ENCODE measurements around the gene GET4. TPM values are rescaled to one million over a fixed set of nuclear protein-coding genes. Genes with fewer than 3 reads are reported as not detected.

Gene GET4
- total RNA-seq, 1 donor from 2014 or later, result 17.2 TPM

GRCh38 chr7:873367-874002, 2.9 kb upstream of the GET4 start:
- no peaks in the 10 kb centered on the region for H3K27me3 ChIP-seq
- TF ChIP-seq CTCF (IDR thresholded peaks at IDR 0.05) (peak; percentile 88), EZH2phosphoT487 (IDR thresholded peaks at IDR 0.05) (no peak)
- peaks cover 7% of the 10 kb centered on the region for H3K4me1 ChIP-seq
- H3K4me3 ChIP-seq, result no peak overlapping the region
- H3K4me2 ChIP-seq, result no peak overlapping the region
- H3K4me3 Mint-ChIP-seq, result peak overlapping the region; percentile 70
- peaks cover 26% of the 10 kb centered on the region for H3K36me3 Mint-ChIP-seq
- no peak overlapping the region for H2AFZ ChIP-seq (replicated peaks)
- peaks cover 2% of the 10 kb centered on the region for H3K27me3 Mint-ChIP-seq (ENCODE audit: insufficient read depth, low read depth)
- DNase-seq (ENCODE audit: low spot score), result peak; percentile 86
- H3K4me1 Mint-ChIP-seq, result peaks cover 12% of the 10 kb centered on the region
- peaks cover 36% of the 10 kb centered on the region for H3F3A ChIP-seq (ENCODE audit: low read depth)
- H3K36me3 ChIP-seq, result peaks cover 5% of the 10 kb centered on the region
- no peaks in the 10 kb centered on the region for H3K9me3 ChIP-seq (ENCODE audit: low read depth)
- H3K9ac ChIP-seq, result no peak overlapping the region
- no peak overlapping the region for H3K27ac ChIP-seq
- peaks cover 17% of the 10 kb centered on the region for H3K79me2 ChIP-seq (ENCODE audit: low read depth)
- H3K9me3 Mint-ChIP-seq, result no peaks in the 10 kb centered on the region
- peaks cover 8% of the 10 kb centered on the region for H4K20me1 ChIP-seq (ENCODE audit: low read depth)
- H3K27ac Mint-ChIP-seq, result no peak overlapping the region

DNA sequence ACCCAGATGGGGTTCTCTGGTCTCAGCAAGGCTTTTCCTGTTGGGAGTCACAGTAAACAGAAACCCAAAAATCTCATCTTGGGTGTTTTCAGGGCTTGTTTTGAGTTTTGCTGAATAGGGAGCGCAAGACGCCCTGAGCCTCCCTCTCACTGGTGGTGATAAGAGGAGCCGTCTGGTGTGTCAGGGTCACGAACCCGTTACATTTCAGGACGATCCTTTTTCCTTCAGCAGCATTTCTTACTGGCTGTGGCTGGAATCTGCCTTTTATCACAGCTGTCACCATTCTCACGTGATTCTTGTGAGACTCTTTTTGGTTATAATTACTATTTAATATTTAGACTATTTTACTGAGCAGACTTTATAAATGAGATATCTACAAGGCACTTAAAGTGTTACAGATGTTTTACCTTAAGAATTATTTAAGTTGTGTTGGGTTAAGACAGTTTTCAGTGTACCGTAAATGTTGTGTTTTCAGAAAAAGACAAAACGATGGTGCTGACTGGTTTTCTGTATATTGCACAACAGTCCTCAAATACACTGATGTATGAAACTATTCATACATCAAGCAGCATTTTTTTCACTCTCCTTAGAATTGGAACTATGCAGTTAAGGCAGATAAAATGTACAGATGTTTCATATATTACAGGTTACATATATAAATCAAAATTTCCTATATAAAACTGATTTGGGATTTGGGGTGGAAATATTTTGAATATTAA, 2.2 kb upstream of the GET4 start:
- Histone ChIP-seq H3K27me3 (no peaks in the 10 kb centered on the region), H3K9ac (no peak overlapping the region), H3K79me2 (ENCODE audit: low read depth) (peaks cover 24% of the 10 kb centered on the region), H3K9me3 (ENCODE audit: low read depth) (no peaks in the 10 kb centered on the region), H3K4me1 (peaks cover 9% of the 10 kb centered on the region), H3K27ac (no peak overlapping the region), H4K20me1 (ENCODE audit: low read depth) (peaks cover 15% of the 10 kb centered on the region), H2AFZ (replicated peaks) (no peak overlapping the region), H3F3A (ENCODE audit: low read depth) (peaks cover 36% of the 10 kb centered on the region), H3K36me3 (peaks cover 5% of the 10 kb centered on the region), H3K4me2 (no peak overlapping the region), H3K4me3 (no peak overlapping the region)
- DNase-seq (ENCODE audit: low spot score), result no peak
- peaks cover 2% of the 10 kb centered on the region for H3K27me3 Mint-ChIP-seq (ENCODE audit: insufficient read depth, low read depth)
- no peaks in the 10 kb centered on the region for H3K9me3 Mint-ChIP-seq
- TF ChIP-seq EZH2phosphoT487 (IDR thresholded peaks at IDR 0.05), result no peak
- no peak overlapping the region for H3K4me3 Mint-ChIP-seq
- H3K4me1 Mint-ChIP-seq, result peaks cover 14% of the 10 kb centered on the region
- peaks cover 24% of the 10 kb centered on the region for H3K36me3 Mint-ChIP-seq
- H3K27ac Mint-ChIP-seq, result no peak overlapping the region

- DNase-seq (ENCODE audit: low spot score), result peak; percentile 36
- Mint-ChIP-seq H3K4me3 (peak overlapping the region; percentile 38), H3K36me3 (peaks cover 24% of the 10 kb centered on the region), H3K4me1 (peaks cover 15% of the 10 kb centered on the region), H3K27ac (no peak overlapping the region), H3K27me3 (ENCODE audit: insufficient read depth, low read depth) (peaks cover 2% of the 10 kb centered on the region), H3K9me3 (no peaks in the 10 kb centered on the region)
- peaks cover 5% of the 10 kb centered on the region for H3K36me3 ChIP-seq
- no peak overlapping the region for H3K9ac ChIP-seq
- H3K4me2 ChIP-seq, result no peak overlapping the region
- peaks cover 36% of the 10 kb centered on the region for H3F3A ChIP-seq (ENCODE audit: low read depth)
- peaks cover 33% of the 10 kb centered on the region for H3K79me2 ChIP-seq (ENCODE audit: low read depth)
- peaks cover 9% of the 10 kb centered on the region for H3K4me1 ChIP-seq
- H3K9me3 ChIP-seq (ENCODE audit: low read depth), result no peaks in the 10 kb centered on the region
- no peak overlapping the region for H3K4me3 ChIP-seq
- TF ChIP-seq EZH2phosphoT487 (IDR thresholded peaks at IDR 0.05), result no peak
- TF ChIP-seq EZH2 (IDR thresholded peaks at IDR 0.05), result no peak
- no peak for TF ChIP-seq CTCF (IDR thresholded peaks at IDR 0.05)
- no peaks in the 10 kb centered on the region for H3K27me3 ChIP-seq
- no peak overlapping the region for H2AFZ ChIP-seq (replicated peaks)
- no peak overlapping the region for H3K27ac ChIP-seq
- H4K20me1 ChIP-seq (ENCODE audit: low read depth), result peaks cover 24% of the 10 kb centered on the region
These were observed 1.3 kb upstream of the GET4 start for GRCh38 chr7:875051-875450.
